Kidney epithelial cell (primary cell): ENCODE results near the gene MIOS. TPM values are rescaled to one million over a fixed set of nuclear protein-coding genes. Genes with fewer than 3 reads are reported as not detected.

Experiments used
- DNase-seq: peaks from one replicate; pipeline ENCODE4 v3.0.0-alpha.2; 2010; ENCODE audit warnings: low read depth
- H3K27me3 ChIP-seq: 2 replicates; pipeline ENCODE4 v1.6.0; 2011; ENCODE audit warnings: low read length; ENCODE audit not compliant: control insufficient read depth, insufficient read depth
- H3K36me3 ChIP-seq: 2 replicates; pipeline ENCODE4 v1.5.1; 2011; ENCODE audit warnings: low read length; ENCODE audit not compliant: control insufficient read depth, insufficient read depth
- H3K4me3 ChIP-seq: 2 replicates; pipeline ENCODE4 v1.5.1; 2011; ENCODE audit warnings: low read depth, mild to moderate bottlenecking, control low read depth, low read length
- total RNA-seq: library from RNA; depleted of rRNA; stranded (reverse); fragments of >200 nt; gene quantifications from 2 replicates; pipeline ENCODE4 v1.2.3, GENCODE V29; 2015
- TF ChIP-seq, protein P1 (sequence below): IDR thresholded peaks from 2 replicates; pipeline ENCODE4 v1.5.1; 2011; ENCODE audit warnings: mild to moderate bottlenecking, moderate library complexity, low read length, control low read depth, inconsistent platforms; ENCODE audit not compliant: insufficient read depth, poor library complexity, severe bottlenecking

Gene MIOS
- total RNA-seq, 1 donor from 2014 or later: 41.9 TPM

DNA sequence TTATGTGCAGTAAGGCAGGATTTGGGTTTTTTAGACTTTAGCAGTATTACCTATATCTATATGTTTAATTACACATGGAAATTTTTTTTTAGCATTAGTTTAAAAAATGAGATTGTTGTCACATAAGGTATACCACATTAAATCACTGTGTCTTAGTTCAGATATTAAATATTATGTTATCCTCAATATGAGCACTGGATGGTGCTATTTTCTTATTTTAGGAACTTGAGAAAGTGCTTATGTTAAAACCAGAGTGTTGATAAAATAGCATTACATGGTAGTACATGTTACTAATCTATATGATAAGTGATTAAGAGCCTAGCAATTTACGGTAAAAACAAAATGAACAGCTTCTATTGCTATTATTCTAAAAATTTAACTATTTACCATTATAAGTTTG lies 28.8 kb downstream of the MIOS start:
- TF ChIP-seq, protein P1, sequence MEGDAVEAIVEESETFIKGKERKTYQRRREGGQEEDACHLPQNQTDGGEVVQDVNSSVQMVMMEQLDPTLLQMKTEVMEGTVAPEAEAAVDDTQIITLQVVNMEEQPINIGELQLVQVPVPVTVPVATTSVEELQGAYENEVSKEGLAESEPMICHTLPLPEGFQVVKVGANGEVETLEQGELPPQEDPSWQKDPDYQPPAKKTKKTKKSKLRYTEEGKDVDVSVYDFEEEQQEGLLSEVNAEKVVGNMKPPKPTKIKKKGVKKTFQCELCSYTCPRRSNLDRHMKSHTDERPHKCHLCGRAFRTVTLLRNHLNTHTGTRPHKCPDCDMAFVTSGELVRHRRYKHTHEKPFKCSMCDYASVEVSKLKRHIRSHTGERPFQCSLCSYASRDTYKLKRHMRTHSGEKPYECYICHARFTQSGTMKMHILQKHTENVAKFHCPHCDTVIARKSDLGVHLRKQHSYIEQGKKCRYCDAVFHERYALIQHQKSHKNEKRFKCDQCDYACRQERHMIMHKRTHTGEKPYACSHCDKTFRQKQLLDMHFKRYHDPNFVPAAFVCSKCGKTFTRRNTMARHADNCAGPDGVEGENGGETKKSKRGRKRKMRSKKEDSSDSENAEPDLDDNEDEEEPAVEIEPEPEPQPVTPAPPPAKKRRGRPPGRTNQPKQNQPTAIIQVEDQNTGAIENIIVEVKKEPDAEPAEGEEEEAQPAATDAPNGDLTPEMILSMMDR: no peak

DNA sequence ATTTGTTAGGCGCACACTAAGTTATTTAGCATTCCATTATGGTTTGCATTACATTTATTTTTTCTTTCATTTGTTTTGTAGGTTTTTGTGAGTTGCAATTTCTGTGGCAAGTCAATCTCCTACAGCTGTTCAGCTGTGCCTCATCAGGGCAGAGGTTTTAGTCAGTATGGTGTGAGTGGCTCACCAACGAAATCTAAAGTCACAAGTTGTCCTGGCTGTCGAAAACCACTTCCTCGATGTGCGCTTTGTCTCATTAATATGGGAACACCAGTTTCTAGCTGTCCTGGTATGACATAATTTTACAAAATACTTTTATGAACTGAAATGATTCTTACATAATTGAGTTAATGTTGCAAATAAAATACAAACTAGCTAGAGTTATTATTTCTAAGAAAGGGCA lies 29.5 kb downstream of the MIOS start:
- Histone ChIP-seq H3K36me3 (no peaks in the 10 kb centered on the region), H3K27me3 (no peaks in the 10 kb centered on the region), H3K4me3 (no peak overlapping the region)
- TF ChIP-seq, protein P1: no peak
- DNase-seq: no peak

More for the DNA sequence above, 28.8 kb downstream of the MIOS start:
- Histone ChIP-seq H3K36me3 (no peaks in the 10 kb centered on the region), H3K27me3 (no peaks in the 10 kb centered on the region), H3K4me3 (no peak overlapping the region)
- DNase-seq: no peak

DNA sequence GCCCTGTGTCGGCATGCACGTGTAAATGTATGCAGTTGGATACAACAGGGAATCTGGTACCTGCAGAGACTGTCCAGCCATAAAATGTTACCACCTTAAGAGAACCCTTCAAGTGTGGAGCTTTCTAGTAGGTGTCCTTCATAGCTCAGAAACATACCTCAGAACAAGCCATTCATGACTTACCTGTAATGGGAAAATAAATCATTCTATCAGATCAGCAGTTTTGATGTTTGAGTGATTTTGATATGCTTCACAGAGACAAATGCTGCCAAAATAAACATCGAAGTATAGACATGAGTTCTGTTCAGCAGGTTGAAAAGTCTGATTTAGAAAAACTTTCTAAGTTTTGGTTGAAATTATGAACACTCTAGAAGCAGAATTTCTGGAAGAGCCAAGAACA lies 40.3 kb downstream of the MIOS start:
- H3K4me3 ChIP-seq: no peak overlapping the region
- no peaks in the 10 kb centered on the region for H3K27me3 ChIP-seq
- TF ChIP-seq, protein P1: no peak
- H3K36me3 ChIP-seq: no peaks in the 10 kb centered on the region
- DNase-seq: no peak

DNA sequence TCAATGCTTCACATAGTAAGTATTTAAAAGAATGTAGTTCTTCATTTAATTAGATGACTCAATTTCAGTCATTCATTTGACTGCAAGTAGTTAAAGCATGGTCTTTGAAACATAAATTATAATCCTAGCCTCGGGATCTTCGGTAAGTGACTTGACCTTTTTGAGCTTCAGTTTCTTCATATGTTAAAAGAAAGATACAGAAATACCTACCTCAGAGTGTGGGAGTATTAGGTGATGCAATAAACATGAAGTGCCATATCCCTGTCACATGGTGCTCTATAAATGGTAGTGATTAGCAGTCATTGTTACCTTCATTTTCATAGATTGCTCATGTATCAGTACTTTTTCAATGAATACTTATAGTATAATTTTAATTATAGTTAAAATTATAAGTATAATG lies 42.6 kb downstream of the MIOS start:
- TF ChIP-seq, protein P1: no peak
- H3K4me3 ChIP-seq: no peak overlapping the region
- no peaks in the 10 kb centered on the region for H3K27me3 ChIP-seq
- no peaks in the 10 kb centered on the region for H3K36me3 ChIP-seq
- DNase-seq: no peak

DNA sequence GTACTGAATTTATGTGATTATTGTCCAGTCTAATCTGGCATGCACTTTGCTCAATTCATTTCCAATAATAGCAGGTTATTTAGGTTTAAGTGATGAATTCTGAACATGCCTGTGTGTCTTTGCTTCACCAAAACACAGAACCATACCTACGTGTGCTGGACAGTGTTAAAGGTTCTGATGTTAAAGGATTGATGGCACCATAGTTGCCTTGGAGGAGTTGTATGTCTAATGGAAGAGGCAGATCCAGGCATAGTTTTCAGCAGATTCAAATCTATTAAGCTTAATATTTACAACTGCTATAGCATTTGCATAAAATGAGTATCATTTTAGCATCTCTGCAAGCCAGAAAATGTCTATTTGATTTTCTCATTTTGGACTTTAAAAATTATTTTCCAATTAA lies 45.8 kb downstream of the MIOS start:
- no peak overlapping the region for H3K4me3 ChIP-seq
- TF ChIP-seq, protein P1: no peak
- H3K36me3 ChIP-seq: no peaks in the 10 kb centered on the region
- no peaks in the 10 kb centered on the region for H3K27me3 ChIP-seq
- no peak for DNase-seq

DNA sequence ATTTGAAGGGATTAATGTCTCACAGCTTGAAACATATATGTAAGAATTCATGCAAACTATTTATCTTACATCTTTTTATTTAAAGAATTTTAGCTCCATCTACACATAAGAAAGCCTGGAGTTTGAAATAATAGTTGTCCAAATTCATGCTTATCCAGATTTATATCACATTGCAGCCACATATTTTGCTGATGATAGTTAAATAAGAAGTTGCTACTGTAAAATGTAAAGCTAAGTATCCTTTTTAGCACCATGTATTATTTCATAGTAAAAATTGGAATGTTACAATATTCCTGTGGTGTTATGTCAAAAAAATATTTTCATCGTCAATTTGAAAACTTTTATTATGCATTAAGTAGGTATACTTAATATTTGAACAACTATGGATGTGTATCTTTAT lies 46.5 kb downstream of the MIOS start:
- Histone ChIP-seq H3K4me3 (no peak overlapping the region), H3K36me3 (no peaks in the 10 kb centered on the region), H3K27me3 (no peaks in the 10 kb centered on the region)
- TF ChIP-seq, protein P1: no peak
- DNase-seq: no peak
